Measurements from ENCODE around the gene FSIP1. TPM values are rescaled to one million over a fixed set of nuclear protein-coding genes. Genes with fewer than 3 reads are reported as not detected.
A peak's percentile ranks its signal among the peaks of the same experiment; 100 is the strongest.

Gene FSIP1
- total and polyA plus RNA-seq, 8 donors, result 0.38 to 2.7 (median 0.83) TPM

DNA sequence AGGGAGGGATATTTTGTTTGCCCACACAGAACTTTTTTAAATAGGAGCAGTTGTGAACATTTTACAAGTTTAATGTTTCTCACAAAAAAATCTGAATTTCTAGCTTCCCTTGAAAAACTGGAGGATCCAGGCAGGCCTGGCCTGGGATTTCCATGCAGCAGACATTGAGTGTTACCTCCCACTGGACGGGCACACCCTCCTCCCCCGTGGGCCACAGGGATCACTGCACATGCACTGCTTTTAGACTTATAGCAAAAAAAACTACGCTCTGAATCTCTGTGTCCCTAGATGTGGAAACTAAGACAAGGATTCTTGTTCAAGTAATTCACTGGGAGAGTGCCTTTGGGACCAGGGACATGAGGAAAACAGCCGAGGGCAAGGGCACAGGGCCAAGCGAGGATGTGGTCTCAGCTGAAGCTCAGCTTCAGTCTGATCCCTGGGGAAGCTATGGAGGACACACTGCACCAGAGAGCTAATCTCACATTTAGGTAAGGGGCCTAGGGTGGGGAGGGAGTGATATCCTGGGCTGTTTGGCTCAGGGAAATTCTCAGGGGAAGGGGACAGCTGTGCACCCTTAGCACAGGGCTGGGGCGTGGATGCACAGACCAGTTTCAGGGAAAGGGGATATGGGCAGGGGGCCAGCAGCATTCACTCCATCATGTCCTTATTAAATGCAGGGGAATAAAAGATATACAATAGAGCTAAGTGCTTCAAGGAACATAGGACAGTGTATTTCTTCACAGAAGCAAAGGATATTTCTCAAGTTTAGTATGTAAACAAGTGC is 46.0 kb downstream of the FSIP1 start:
- Histone ChIP-seq H3K9me3 (no peaks in the 10 kb centered on the region), H3K27me3 (no peaks in the 10 kb centered on the region), H3K36me3 (no peaks in the 10 kb centered on the region), H3K4me3 (no peak overlapping the region), H3K27ac (no peak overlapping the region), H3K4me1 (no peaks in the 10 kb centered on the region)
- ATAC-seq (no peak), DNase-seq (peak in 1 of 4 donors; percentile 6)
- intact Hi-C loops (cut with DNase I), result no loop called here
- TF ChIP-seq CTCF (IDR thresholded peaks at IDR 0.05), result no peak

DNA sequence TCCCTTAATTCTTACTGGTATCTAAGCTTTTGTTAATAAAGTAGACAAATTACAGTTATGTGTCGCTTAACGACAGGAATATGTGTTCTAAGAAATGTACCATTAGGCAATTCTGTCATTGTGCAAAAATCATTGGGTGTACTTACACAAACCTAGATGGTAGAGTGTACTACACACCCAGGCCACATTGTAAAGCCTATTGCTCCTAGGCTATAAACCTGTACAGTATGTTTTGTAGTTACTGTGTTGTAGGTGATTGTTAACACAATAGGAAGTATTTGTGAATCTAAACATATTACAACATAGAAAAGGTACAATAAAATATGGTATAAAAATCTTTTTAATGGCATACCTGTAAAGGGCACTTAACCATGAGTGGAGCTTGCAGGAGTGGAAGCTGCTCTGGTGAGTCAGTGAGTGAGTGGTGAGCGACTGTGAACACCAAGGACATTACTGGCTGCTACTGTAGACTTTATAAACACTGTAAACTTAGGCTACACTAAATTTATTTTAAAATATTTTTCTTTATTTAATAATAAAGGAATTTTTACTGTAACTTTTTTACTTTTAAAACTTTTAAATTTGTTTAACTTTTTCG is 47.4 kb downstream of the FSIP1 start:
- intact Hi-C loops (cut with DNase I), result no loop called here
- H3K36me3 ChIP-seq, result no peaks in the 10 kb centered on the region
- ATAC-seq, result peak; percentile 83
- H3K27me3 ChIP-seq, result no peaks in the 10 kb centered on the region
- no peak overlapping the region for H3K27ac ChIP-seq
- no peak overlapping the region for H3K4me3 ChIP-seq
- TF ChIP-seq CTCF (IDR thresholded peaks at IDR 0.05), result no peak
- no peaks in the 10 kb centered on the region for H3K9me3 ChIP-seq
- H3K4me1 ChIP-seq, result no peaks in the 10 kb centered on the region
- no peak for DNase-seq

GRCh38 chr15:39731266-39731665 is 51.4 kb downstream of the FSIP1 start:
- intact Hi-C loops (cut with DNase I), result no loop called here
- ATAC-seq (no peak), DNase-seq (no peak)
- Histone ChIP-seq H3K4me3 (no peak overlapping the region), H3K9me3 (no peaks in the 10 kb centered on the region), H3K36me3 (no peaks in the 10 kb centered on the region), H3K4me1 (no peaks in the 10 kb centered on the region), H3K27me3 (no peaks in the 10 kb centered on the region), H3K27ac (no peak overlapping the region)
- TF ChIP-seq CTCF (IDR thresholded peaks at IDR 0.05), result no peak

DNA sequence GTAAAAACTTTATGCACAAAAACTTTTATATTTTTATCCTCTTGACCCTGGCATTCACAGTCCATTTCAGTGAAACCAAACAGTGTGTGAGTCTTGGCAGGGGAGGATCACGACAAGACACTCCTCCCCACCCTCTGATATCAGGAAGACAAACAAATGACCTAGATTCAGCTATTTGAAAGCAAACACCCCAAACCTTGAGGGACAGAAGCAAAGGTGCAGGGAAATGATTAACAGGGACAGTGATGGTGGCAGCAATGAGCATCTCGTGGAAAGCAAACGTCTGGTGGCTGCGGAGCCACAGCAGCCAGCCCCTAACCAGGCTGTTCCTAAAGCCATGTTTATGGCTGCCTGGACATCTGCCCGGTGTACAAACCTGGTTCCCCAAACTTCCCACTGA is 52.1 kb downstream of the FSIP1 start:
- Histone ChIP-seq H3K4me3 (no peak overlapping the region), H3K27ac (no peak overlapping the region), H3K9me3 (no peaks in the 10 kb centered on the region), H3K36me3 (no peaks in the 10 kb centered on the region), H3K27me3 (no peaks in the 10 kb centered on the region), H3K4me1 (no peaks in the 10 kb centered on the region)
- no peak for TF ChIP-seq CTCF (IDR thresholded peaks at IDR 0.05)
- intact Hi-C loops (cut with DNase I), result no loop called here
- no peak for ATAC-seq
- no peak for DNase-seq

DNA sequence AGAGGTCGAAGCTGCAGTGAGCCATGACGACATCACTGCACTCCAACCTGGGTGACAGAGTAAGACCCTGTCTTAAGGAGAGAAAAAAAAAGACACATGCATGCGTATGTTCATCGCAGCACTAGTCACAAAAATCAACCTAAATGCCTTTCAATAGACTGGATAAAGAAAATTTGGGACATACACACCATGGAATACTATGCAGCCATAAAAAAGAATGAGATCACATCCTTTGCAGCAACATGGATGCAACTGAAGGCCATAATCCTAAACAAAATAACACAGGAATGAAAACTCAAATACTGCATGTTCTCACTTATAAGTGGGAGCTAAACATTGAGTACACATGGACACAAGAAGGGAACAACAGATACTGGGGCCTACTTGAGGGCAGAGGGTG is 53.1 kb downstream of the FSIP1 start:
- H3K4me1 ChIP-seq, result no peaks in the 10 kb centered on the region
- intact Hi-C loops (cut with DNase I), result no loop called here
- no peaks in the 10 kb centered on the region for H3K9me3 ChIP-seq
- DNase-seq, result no peak
- TF ChIP-seq CTCF (IDR thresholded peaks at IDR 0.05), result no peak
- no peaks in the 10 kb centered on the region for H3K27me3 ChIP-seq
- H3K27ac ChIP-seq, result no peak overlapping the region
- H3K36me3 ChIP-seq, result no peaks in the 10 kb centered on the region
- ATAC-seq, result no peak
- no peak overlapping the region for H3K4me3 ChIP-seq

All from left lung (tissue), 10 donors.